GM12872 (cell line): Measurements from ENCODE around the gene VPS26C.

ENCODE experiments used
- CTCF ChIP-seq: IDR thresholded peaks from 3 replicates; pipeline ENCODE4 v1.5.1; 2011; ENCODE audit warnings: low read depth, mild to moderate bottlenecking, low read length, moderate library complexity; ENCODE audit not compliant: insufficient read depth

The VPS26C gene

GRCh38 chr21:37267269-37268185 lies at the start of gene VPS26C:
VPS26C (minus strand) TSS chr21:37267334; CDS start chr21:37267294, 40 bp downstream.
- TF ChIP-seq CTCF = no peak

- no peak for TF ChIP-seq CTCF
Measured at GRCh38 chr21:37300114-37300751, 33.1 kb upstream of the VPS26C start.

DNA sequence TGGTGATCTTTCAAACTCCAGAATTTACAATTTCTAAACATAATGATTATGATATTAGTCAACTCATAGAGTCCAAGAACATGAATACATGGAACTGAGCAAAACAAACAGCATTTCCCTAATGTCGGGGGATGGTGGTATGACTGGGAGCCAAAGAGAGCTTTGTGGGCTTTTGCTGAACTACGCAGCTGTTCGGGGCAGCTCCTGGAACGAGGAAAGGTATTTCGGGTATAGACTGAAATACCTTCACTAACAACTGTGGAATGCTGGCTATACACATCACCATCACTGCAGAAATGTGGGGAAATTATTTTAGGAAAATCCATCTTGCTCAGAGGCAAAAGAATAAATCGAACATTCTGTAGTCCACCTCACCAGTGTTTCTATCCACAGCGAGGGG lies 30.2 kb upstream of the VPS26C start:
- TF ChIP-seq CTCF = no peak

GRCh38 chr21:37294679-37295078 lies 27.5 kb upstream of the VPS26C start:
- no peak for TF ChIP-seq CTCF

GRCh38 chr21:37292941-37293340 lies 25.8 kb upstream of the VPS26C start:
- no peak for TF ChIP-seq CTCF

GRCh38 chr21:37292041-37292440 lies 24.9 kb upstream of the VPS26C start:
- no peak for TF ChIP-seq CTCF

DNA sequence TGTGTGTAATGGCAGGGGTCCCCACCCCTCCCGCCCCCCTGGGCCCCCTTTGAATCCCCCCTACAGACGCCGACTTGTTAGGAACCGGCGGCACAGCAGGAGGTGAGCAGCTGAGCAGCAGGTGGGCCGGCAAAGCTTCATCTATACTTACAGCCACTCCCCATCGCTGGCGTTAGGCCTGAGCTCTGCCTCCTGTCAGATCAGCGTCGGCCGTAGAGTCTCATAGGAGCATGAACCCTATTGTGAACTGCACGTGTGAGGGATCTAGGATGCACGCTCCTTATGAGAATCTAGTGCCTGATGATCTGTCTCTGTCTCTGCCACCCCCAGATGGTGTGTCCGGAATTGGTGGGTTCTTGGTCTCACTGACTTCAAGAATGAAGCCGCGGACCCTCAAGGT lies 14.9 kb upstream of the VPS26C start:
- TF ChIP-seq CTCF = no peak
